Vagina (tissue), 2 donors: ENCODE data around the gene CCNE1. TPM values are rescaled to one million over a fixed set of nuclear protein-coding genes. Genes with fewer than 3 reads are reported as not detected.

Experiments
- DNase-seq, 2 donors: peaks; one replicate each; pipeline ENCODE4 v3.0.0-alpha.2; 2017; ENCODE audit errors: extremely low spot score in 2 of 2
- H3K27ac ChIP-seq: fragments of 200-600 bp; sonication (generic); one replicate; pipeline ENCODE4 v1.5.1; 2019
- H3K27me3 ChIP-seq: fragments of 200-600 bp; sonication (generic); one replicate; pipeline ENCODE4 v1.5.1; 2019
- H3K36me3 ChIP-seq, 2 donors: fragments of 200-600 bp; sonication (generic); one replicate each; pipeline ENCODE4 v1.5.1; 2017 to 2019
- H3K4me1 ChIP-seq: fragments of 200-600 bp; sonication (generic); one replicate; pipeline ENCODE4 v1.5.1; 2019
- H3K4me3 ChIP-seq, 2 donors: fragments of 200-600 bp; sonication (generic); 1 replicate in 1 of 2; 2 replicates in 1 of 2; pipeline ENCODE4 v1.5.1; 2016 to 2019
- H3K9me3 ChIP-seq: fragments of 200-600 bp; sonication (generic); one replicate; pipeline ENCODE4 v1.5.1; 2019
- CTCF ChIP-seq, 3 experiments: fragments of 450-650 bp in 2 of 3; fragments of 200-600 bp in 1 of 3; sonication (generic) in 1 of 3; IDR thresholded peaks; one replicate each; pipeline ENCODE4 v1.5.1; 2017 to 2019; ENCODE audit warnings: antibody characterized with exemption in 3 of 3, mild to moderate bottlenecking in 2 of 3, moderate library complexity in 2 of 3
- POLR2A ChIP-seq, 2 donors: fragments of 450-650 bp; IDR thresholded peaks; one replicate each; pipeline ENCODE4 v1.6.1; 2017; ENCODE audit warnings: antibody characterized with exemption in 2 of 2, mild to moderate bottlenecking in 2 of 2, moderate library complexity in 2 of 2
- POLR2AphosphoS5 ChIP-seq, 2 donors: sonication (generic); formaldehyde crosslinking; IDR thresholded peaks; one replicate each; pipeline ENCODE4 v1.9.0; 2017; ENCODE audit warnings: antibody characterized with exemption in 2 of 2, mild to moderate bottlenecking in 2 of 2, low read depth in 1 of 2; ENCODE audit not compliant: insufficient read depth in 1 of 2
- intact Hi-C: fragments of 100-400 bp; cut with DNase I; formaldehyde crosslinking; loops from one replicate; pipeline ENCODE4 v1.15.1; 2023
- total RNA-seq: library from RNA; depleted of rRNA; stranded (reverse); fragments of >200 nt; gene quantifications from one replicate; pipeline ENCODE4 v1.2.3, GENCODE V29; 2016

Gene CCNE1
- total RNA-seq, 1 donor from 2014 or later: 3.2 TPM

GRCh38 chr19:29812881-29813275 is 1.1 kb downstream of the CCNE1 start:
- intact Hi-C loops: loop anchor here (2.0 kb wide), 1 partner anchor 30 kb away; no protein-coding TSS in a partner anchor

GRCh38 chr19:29813642-29814041 is 1.9 kb downstream of the CCNE1 start:
- TF ChIP-seq CTCF (IDR thresholded peaks at IDR 0.05) (no peak), POLR2AphosphoS5 (IDR thresholded peaks at IDR 0.05; ENCODE audit: insufficient read depth in 1 of 2, low read depth in 1 of 2) (no peak)
- H3K4me1 ChIP-seq: peaks cover 14% of the 10 kb centered on the region
- no peaks in the 10 kb centered on the region for H3K9me3 ChIP-seq
- no peaks in the 10 kb centered on the region for H3K36me3 ChIP-seq
- DNase-seq: no peak
- intact Hi-C loops: loop anchor here (2.0 kb wide), 1 partner anchor 29 kb away; no protein-coding TSS in a partner anchor
- H3K27me3 ChIP-seq: no peaks in the 10 kb centered on the region
- H3K27ac ChIP-seq: no peak overlapping the region
- no peak overlapping the region for H3K4me3 ChIP-seq

More at GRCh38 chr19:29812881-29813275, 1.1 kb downstream of the CCNE1 start:
- H3K27ac ChIP-seq: no peak overlapping the region
- H3K4me1 ChIP-seq: peaks cover 14% of the 10 kb centered on the region
- no peaks in the 10 kb centered on the region for H3K9me3 ChIP-seq
- H3K36me3 ChIP-seq: no peaks in the 10 kb centered on the region
- no peaks in the 10 kb centered on the region for H3K27me3 ChIP-seq
- H3K4me3 ChIP-seq: peak overlapping the region; percentile 43 to 83
- no peak for TF ChIP-seq POLR2A (IDR thresholded peaks at IDR 0.05)
- TF ChIP-seq POLR2AphosphoS5 (IDR thresholded peaks at IDR 0.05; ENCODE audit: insufficient read depth in 1 of 2, low read depth in 1 of 2): no peak
- no peak for TF ChIP-seq CTCF (IDR thresholded peaks at IDR 0.05)
- no peak for DNase-seq

- intact Hi-C loops: no loop called here
- peaks cover 14% of the 10 kb centered on the region for H3K4me1 ChIP-seq
- H3K27ac ChIP-seq: no peak overlapping the region
- no peak for TF ChIP-seq CTCF (IDR thresholded peaks at IDR 0.05)
- no peak for TF ChIP-seq POLR2A (IDR thresholded peaks at IDR 0.05)
- no peak for TF ChIP-seq POLR2AphosphoS5 (IDR thresholded peaks at IDR 0.05; ENCODE audit: insufficient read depth in 1 of 2, low read depth in 1 of 2)
- H3K4me3 ChIP-seq: no peak overlapping the region
- no peaks in the 10 kb centered on the region for H3K27me3 ChIP-seq
- no peaks in the 10 kb centered on the region for H3K36me3 ChIP-seq
- DNase-seq: no peak
- H3K9me3 ChIP-seq: no peaks in the 10 kb centered on the region
Observed at GRCh38 chr19:29815231-29815630, 3.4 kb downstream of the CCNE1 start.

- no peak for DNase-seq
- Histone ChIP-seq H3K36me3 (no peaks in the 10 kb centered on the region), H3K4me3 (no peak overlapping the region), H3K9me3 (no peaks in the 10 kb centered on the region), H3K27me3 (no peaks in the 10 kb centered on the region), H3K27ac (no peak overlapping the region), H3K4me1 (peaks cover 7% of the 10 kb centered on the region)
- intact Hi-C loops: no loop called here
- TF ChIP-seq POLR2AphosphoS5 (IDR thresholded peaks at IDR 0.05; ENCODE audit: insufficient read depth in 1 of 2, low read depth in 1 of 2) (no peak), CTCF (IDR thresholded peaks at IDR 0.05) (no peak), POLR2A (IDR thresholded peaks at IDR 0.05) (no peak)
Observed at GRCh38 chr19:29817316-29817715, 5.5 kb downstream of the CCNE1 start.

- TF ChIP-seq POLR2A (IDR thresholded peaks at IDR 0.05): no peak
- TF ChIP-seq POLR2AphosphoS5 (IDR thresholded peaks at IDR 0.05; ENCODE audit: insufficient read depth in 1 of 2, low read depth in 1 of 2): no peak
- no peak for TF ChIP-seq CTCF (IDR thresholded peaks at IDR 0.05)
- Histone ChIP-seq H3K9me3 (no peaks in the 10 kb centered on the region), H3K36me3 (no peaks in the 10 kb centered on the region), H3K27ac (no peak overlapping the region), H3K4me3 (no peak overlapping the region), H3K4me1 (no peaks in the 10 kb centered on the region), H3K27me3 (no peaks in the 10 kb centered on the region)
- intact Hi-C loops: no loop called here
- no peak for DNase-seq
Observed at GRCh38 chr19:29819300-29819699, 7.5 kb downstream of the CCNE1 start.
